Epithelial cell of prostate (primary cell): Measurements from ENCODE around the gene NT5C3A.
"Not testable (repeated sequence)": the region's sequence is repeated elsewhere in the genome, so short reads cannot be mapped to it uniquely, and the experiment has no call there.

Experiments used
- DNase-seq: peaks from one replicate; pipeline ENCODE4 v3.0.0-alpha.2; 2011; ENCODE audit warnings: low read depth, low spot score
- H3K27ac ChIP-seq: fragments of 450-650 bp; 2 replicates; pipeline ENCODE4 v1.5.1; 2017; ENCODE audit warnings: mild to moderate bottlenecking

NT5C3A gene

GRCh38 chr7:32991975-32992700, 70.4 kb downstream of the NT5C3A start:
- H3K27ac ChIP-seq, result peak overlapping the region; percentile 69
- not testable (repeated sequence) for DNase-seq

- peak overlapping the region; percentile 16 for H3K27ac ChIP-seq
- not testable (repeated sequence) for DNase-seq
Observed at GRCh38 chr7:32991068-32991585, 71.4 kb downstream of the NT5C3A start.

- DNase-seq, result not testable (repeated sequence)
Observed at GRCh38 chr7:32988148-32988547, 74.4 kb downstream of the NT5C3A start.

GRCh38 chr7:32979902-32980301, 82.7 kb downstream of the NT5C3A start:
- peak overlapping the region; percentile 76 for H3K27ac ChIP-seq
- DNase-seq, result not testable (repeated sequence)

More at GRCh38 chr7:32988148-32988547, 74.4 kb downstream of the NT5C3A start:
- H3K27ac ChIP-seq, result not testable (repeated sequence)

GRCh38 chr7:32979246-32979645, 83.3 kb downstream of the NT5C3A start:
- DNase-seq, result not testable (repeated sequence)
- H3K27ac ChIP-seq, result peak overlapping the region; percentile 76

- DNase-seq, result peak; percentile 72
- H3K27ac ChIP-seq, result peak overlapping the region; percentile 76
Observed at GRCh38 chr7:32977159-32977558, 85.4 kb downstream of the NT5C3A start.

- not testable (repeated sequence) for DNase-seq
Observed at GRCh38 chr7:32971967-32972366, 90.6 kb downstream of the NT5C3A start.

GRCh38 chr7:32967268-32967582, 95.4 kb downstream of the NT5C3A start:
- not testable (repeated sequence) for H3K27ac ChIP-seq, DNase-seq

More at GRCh38 chr7:32971967-32972366, 90.6 kb downstream of the NT5C3A start:
- not testable (repeated sequence) for H3K27ac ChIP-seq

- H3K27ac ChIP-seq, DNase-seq: not testable (repeated sequence)
Observed at GRCh38 chr7:32966489-32967267, 95.9 kb downstream of the NT5C3A start.

GRCh38 chr7:32964461-32965159, 98.0 kb downstream of the NT5C3A start:
- not testable (repeated sequence) for DNase-seq, H3K27ac ChIP-seq
